Measurements from ENCODE around the gene POLDIP3.
"Not testable (repeated sequence)": the region's sequence is repeated elsewhere in the genome, so short reads cannot be mapped to it uniquely, and the experiment has no call there.

DNA sequence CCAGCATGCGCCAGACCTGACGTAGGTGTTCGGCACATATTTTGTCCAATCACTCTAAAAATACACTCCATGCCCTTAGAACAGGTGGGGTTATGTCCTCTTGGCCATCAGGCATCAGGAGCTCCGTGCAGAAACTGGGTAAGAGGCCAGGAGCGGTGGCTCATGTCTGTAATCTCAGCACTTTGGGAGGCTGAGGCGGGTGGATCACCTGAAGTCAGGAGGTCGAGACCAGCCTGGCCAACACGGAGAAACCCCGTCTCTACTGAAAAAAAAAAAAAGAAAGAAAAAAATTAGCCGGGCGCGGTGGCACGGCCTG, 1.1 kb upstream of the POLDIP3 start:
- TF ChIP-seq RAD21 (IDR thresholded peaks at IDR 0.05; ENCODE audit: low read depth); CTCF (IDR thresholded peaks at IDR 0.05 in 2 of 3, conservative IDR thresholded peaks at IDR 0.05 in 1 of 3; ENCODE audit: borderline replicate concordance in 1 of 3, insufficient read depth in 1 of 3, low read depth in 2 of 3, low read length in 2 of 3); FOSL1 (IDR thresholded peaks at IDR 0.05; ENCODE audit: low read depth); SP1 (IDR thresholded peaks at IDR 0.05; ENCODE audit: low read depth); YY1 (IDR thresholded peaks at IDR 0.05; ENCODE audit: extremely low read depth, insufficient replicate concordance, low read depth, low read length); ZNF274 (IDR thresholded peaks at IDR 0.05; ENCODE audit: low read depth, low read length); ATF3 (IDR thresholded peaks at IDR 0.05); POLR2AphosphoS5 (IDR thresholded peaks at IDR 0.05; ENCODE audit: low read depth, low read length); POLR2A (IDR thresholded peaks at IDR 0.05; ENCODE audit: borderline replicate concordance, extremely low read depth, insufficient read depth, insufficient read length); EZH2phosphoT487 (IDR thresholded peaks at IDR 0.05; ENCODE audit: borderline replicate concordance): not testable (repeated sequence)
